Stimulated activated CD8-positive, alpha-beta memory T cell treated with anti-CD3 and anti-CD28 coated beads, Interleukin-4, amount 100 ng/mL, for 24 hours (primary cell): ENCODE results near the gene NTF4.

Experiments used
- DNase-seq: peaks from one replicate; pipeline ENCODE4 v3.0.0-alpha.2; 2020; ENCODE audit warnings: low read depth

Gene NTF4, protein sequence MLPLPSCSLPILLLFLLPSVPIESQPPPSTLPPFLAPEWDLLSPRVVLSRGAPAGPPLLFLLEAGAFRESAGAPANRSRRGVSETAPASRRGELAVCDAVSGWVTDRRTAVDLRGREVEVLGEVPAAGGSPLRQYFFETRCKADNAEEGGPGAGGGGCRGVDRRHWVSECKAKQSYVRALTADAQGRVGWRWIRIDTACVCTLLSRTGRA

DNA sequence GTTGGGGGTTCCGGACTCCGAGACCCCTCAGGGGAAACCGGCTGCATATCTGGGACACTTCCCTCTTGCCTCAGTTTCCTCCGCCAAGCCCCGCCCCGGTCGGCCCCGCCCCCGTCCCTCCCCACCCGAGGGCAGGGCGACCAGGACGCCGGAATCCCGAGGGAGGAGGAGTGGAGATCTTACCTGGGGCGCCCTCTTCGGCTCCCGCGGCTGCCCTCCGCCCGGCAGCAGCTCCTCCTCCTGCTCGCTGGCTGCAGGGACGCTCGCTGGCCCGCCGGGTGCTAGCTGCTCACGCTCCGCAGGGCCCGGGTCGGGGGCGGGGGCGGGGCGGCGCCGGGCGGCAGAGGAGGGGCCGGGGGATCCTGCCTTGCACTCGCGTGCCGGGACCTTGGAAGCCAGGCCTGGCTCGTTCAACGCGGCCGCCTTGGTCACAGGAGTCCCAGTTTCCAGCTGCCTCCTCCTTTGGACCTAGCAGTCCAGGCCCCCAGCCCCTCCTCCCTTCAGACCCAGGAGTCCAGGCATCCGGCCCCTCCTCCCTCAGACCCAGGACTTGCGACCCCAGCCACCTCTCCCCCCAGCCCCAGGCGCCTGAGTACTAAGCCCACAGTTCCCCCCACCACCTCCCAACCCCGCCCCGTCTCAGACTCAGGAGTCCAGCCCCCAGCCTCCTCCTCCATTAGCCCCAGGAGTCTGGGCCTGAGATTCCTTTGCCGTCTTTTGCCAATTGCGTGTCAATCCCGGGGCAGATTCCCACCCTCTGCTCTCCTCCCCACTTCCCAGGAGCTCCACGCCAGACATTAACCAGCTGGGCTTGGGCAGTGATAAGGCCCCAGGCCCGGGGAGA, at the start of gene NTF4:
NTF4 (minus strand) TSS at position 51 of the 844 bp plus-strand sequence. CDS start 2,821 bp downstream, outside the sequence.
- DNase-seq: no peak

DNA sequence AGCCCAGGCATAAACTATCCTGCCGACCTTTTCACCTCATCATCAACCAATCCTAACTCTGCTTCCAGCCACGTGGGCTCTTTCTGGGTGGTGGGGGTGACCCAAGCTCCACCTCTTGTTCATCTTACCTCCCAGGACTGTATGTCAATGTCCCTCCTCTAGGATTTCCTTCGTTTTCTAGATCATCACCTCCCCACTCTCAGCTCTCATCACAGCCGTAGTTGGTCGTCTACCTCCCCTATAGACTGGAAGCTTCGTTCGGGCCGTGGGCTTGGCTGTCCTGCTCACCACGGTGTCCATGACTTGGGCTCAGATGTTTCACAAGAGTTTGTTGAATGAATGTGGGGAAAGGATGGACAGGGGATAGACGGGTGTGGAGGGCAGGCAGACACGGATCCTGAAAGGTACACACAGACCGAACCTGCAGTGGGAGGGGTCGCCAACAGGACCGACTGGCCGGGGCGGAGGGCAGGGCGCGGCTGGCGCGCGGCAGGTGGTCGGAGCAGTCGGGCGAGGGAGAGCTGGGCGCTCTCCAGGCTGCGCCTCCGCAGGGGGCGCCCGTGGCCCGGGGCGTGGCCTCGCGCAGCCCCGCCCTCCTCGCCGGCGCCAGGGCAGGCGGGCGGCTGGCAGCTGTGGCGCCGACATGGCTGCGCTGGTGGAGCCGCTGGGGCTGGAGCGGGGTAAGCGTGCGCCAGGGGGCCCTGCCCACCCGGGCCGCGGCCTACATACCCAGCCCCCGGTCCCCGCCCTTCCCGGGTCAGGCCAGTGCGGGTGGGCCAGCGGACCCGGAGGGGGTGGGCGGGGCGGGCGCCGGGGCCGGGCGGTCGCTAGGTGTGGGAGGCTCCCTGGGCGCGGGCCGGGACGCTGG, 49.4 kb upstream of the NTF4 start, which contains the start of gene LIN7B:
LIN7B (plus strand) TSS at position 609 of the 868 bp plus-strand sequence; CDS start at position 644, 35 bp downstream.
- DNase-seq: peak; percentile 61

DNA sequence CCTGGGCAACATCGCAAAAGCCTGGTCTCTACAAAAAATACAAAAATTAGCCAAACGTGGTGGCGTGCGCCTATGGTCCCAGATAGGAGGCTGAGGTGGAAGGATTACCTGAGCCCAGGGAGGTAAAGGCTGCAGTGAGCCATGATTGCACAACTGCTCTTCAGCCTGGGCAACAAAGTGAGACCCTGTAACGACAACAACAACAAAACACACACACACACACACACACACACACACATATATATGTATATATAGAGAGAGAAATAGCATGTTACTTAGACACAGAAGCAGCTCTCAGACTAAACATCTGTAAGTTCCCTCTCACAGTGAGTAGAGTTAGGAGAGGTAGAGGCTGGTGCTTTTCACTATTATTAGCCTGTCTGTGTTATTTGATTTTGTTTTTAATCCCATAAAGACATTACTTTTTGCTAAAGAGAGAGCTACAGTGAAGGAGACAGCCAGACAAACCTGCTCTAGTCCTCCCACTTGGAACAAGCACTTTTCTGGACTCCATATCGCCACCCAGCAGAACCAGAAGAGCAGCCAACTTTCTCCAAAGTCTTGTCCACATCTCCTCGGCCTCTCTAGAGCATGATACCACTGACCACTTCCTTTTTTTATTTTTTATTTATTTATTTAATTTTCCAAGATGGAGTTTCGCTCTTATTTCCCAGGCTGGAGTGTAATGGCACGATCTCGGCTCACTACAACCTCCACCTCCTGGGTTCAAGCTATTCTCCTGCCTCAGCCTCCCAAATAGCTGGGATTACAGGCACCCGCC, 46.8 kb upstream of the NTF4 start:
- DNase-seq: no peak

DNA sequence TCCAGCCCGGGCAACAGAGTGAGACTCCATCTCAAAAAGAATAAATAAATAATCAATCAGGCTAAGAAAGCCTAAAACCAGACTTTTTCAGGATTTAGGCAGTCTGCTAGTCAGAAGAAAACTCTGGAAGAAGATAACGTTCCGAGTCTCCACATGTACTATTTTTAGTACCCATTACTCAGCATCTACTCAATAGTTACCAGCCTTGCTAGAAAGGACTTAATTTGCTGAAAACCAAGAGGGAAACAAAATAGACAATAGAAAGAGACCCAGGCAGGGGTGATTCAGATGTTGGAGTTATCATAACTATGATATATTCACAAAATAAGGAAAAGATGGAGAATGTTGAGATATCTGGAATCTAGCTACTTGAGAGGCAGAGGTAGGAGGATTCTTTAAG, 45.9 kb upstream of the NTF4 start:
- DNase-seq: no peak

DNA sequence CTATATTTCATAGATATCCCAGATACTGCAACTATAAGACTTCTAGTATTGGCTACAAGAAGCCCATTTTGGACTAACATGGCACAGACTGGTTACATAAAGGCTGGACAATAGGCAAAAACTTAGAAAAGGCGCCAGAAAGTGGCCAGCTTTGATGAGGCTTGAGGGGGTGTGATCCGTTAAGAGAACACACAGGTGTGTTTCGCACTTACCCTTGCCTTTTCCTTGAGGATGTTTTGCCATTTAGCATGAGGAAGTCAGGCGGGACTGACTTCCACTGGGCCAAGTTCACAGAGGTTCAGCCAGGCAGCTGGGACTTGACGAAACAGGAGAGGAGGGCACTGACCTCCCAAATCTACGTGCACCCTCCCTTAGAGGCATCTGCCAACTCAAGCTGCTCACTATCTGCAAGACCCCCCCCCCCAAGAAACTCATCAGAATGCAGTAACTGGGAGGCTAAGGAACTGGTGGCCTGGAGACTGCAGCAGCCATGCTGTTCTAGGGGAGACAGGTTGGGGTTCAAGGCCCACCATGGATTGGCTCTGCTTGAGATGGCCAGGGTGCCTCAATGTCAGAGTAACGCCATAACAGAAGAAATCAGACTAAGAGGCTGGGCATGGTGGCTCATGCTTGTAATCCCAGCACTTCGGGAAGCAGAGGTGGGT, 45.1 kb upstream of the NTF4 start:
- DNase-seq: no peak

DNA sequence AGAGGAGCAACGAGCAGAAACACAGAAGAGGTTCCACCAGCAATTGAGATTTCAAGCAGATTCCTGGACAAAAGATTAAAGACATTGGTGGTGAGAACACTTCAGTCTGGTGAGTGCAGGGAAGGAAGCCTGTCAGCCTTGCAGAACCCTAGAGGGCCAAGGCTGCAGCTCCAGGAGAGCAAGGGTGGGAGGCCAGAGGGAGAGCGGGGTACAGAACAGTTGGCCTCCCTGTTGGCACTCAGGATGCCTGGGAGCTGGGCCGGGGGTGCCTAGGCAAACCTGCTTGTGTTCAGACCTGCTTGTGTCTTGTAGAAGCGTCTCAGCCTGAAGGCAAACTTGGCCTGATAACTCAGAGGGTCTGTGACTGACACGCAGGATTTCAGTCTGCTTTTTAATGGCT, 44.4 kb upstream of the NTF4 start:
- DNase-seq: no peak

DNA sequence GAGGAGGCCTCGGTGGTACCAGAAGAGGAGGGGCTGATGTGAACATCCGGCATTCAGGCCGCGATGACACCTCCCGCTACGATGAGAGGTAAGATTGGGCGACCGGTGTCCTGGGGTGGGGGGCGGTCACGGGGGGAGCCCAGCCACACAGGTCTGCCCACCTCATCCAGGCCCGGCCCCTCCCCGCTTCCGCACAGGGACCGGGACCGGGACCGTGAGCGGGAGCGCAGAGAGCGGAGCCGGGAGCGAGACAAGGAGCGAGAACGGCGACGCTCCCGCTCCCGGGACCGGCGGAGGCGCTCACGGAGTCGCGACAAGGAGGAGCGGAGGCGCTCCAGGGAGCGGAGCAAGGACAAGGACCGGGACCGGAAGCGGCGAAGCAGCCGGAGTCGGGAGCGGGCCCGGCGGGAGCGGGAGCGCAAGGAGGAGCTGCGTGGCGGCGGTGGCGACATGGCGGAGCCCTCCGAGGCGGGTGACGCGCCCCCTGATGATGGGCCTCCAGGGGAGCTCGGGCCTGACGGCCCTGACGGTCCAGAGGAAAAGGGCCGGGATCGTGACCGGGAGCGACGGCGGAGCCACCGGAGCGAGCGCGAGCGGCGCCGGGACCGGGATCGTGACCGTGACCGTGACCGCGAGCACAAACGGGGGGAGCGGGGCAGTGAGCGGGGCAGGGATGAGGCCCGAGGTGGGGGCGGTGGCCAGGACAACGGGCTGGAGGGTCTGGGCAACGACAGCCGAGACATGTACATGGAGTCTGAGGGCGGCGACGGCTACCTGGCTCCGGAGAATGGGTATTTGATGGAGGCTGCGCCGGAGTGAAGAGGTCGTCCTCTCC, 43.2 kb upstream of the NTF4 start:
- no peak for DNase-seq

DNA sequence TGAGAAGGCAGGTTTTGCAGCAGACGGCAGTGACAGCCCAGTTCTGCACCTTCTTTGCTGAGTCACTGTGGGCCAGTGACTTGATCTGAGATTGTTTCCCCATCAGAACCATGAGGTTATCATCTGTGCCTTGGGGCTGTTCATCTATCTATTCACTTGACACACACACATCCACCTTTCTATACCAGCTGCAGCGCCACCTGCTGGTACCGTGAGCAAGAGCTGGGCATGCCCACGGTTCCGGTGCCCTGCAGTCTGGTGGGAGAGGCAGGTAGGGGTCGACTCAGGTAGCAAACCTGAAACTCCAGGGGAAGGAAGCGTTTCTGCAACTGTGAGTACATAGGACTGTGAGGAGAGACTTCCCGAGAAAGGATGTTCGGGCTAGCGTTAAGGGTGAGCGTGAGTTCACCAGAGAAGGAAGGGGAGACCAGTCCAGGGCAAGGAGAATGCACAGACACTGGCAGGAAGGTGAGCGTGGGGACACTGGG, 42.1 kb upstream of the NTF4 start:
- peak; percentile 44 for DNase-seq

DNA sequence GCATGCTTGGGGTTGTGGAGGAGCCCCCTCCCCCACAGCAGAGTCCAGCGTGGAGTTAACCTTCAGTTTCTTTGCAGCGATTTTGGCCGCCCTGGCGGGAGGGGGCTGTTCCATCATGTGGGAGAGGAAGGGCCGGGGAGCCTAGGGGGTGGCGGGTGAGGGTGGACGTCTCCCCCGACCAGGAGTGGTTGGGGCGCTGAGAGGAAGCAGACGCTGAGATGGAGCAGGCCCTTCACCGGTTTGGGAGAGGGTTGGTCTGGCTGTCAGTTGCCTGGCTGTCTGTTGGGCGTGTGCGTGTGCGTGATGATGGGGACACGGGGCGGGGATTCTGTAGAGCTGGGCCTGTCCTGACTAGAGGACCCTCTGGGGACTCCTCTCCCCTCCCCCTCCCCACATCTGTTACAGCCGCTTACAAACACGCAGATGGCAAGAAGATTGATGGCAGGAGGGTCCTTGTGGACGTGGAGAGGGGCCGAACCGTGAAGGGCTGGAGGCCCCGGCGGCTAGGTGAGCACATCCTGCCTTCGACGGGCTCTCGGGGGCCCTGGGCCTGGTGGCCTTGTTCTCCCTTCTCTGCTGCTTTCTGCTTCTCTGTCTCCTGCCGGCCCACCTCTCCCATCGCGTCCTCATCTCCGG, 39.7 kb upstream of the NTF4 start:
- DNase-seq: no peak

DNA sequence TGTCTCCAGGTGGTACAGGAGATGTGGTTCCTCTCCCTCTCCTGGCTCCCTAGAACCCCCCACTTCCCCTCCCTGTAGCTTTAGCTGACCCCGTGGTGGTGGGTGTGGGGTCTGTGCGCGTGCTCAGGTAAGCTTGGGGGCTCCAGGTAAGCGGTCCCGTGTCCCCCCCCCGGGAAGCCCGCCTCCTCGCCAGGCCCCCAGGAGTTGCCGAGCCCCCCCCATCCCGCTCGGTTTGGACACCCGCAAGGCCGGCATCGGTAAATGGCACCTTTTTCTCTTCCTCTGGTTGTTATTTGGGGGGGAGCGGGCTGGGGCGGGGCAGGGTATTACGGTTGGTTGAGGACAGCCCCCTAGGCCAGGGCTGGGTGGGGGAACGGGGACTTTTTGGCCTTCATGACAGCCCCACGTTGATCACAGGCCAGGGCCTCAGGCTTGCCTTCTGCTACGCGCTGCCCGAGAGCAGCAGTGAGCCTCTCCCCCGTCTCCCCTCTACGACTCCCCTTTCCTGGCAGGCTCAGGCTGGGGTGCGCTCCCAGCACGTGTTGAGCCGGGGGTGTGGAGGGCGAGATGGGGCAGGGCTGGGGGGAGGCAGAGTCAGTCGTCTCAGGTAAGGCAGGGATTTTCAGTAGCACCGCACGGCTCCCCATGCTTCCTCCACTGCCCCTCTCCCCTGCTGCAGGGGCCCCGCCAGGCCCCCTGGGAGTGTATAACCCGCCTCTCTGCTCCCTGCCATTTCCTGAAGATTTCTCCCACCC, 38.9 kb upstream of the NTF4 start:
- DNase-seq: no peak

DNA sequence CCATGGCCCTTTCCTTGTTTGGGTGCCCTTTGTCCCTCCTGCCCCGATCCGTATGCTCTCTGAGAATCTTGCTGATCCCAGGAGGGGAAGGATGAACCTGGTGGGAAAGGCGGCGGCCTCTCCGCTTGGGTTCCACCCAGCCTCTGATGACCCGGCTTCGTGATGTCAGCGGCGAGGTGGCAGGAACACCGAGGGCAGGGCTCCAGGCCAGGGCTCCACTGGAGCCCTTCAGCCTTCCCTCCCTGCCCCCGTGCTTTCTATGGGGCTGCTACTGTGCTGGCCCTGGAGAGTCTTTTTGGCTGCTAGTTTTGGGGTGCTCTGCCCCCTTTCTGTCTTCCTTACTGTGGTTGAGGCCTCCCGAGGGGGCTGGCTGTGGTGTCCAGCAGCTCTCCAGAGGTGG, 37.7 kb upstream of the NTF4 start:
- no peak for DNase-seq

DNA sequence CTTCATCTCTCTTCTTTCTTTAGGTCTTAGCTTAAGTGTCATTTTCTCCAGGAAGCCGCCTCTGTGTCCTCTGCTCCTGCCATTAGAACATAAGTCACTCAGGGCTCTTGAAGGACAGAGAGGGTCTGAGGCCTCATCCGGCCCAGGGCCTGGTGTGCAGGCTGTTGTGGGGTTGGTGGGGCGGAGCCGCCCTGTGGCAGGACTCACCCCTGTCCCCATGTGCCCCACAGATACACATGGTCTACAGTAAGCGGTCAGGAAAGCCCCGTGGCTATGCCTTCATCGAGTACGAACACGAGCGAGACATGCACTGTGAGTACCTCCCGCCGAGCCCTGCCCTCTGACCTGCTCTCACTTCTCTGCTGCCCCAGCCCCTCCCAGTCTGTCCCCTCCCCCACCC, 36.5 kb upstream of the NTF4 start:
- no peak for DNase-seq

DNA sequence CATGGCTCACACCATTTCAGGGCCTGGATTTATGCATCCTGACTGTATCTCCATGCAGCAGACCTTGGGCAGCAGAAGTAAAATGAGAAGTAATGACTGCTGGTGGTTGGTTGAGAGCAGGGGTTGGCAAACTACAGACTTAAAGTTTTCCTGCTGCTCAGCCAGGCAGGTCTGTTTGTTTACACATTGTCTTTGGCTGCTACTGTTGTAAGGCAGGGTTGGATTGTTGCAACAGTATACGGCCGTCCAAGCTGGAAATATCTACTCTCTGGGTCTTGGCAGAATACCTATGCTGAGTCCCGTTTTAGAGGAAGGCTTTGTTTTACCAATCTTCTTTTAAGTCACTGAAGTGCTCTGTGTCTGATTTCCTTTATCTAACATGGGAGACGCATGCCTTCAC, 34.2 kb upstream of the NTF4 start:
- no peak for DNase-seq

DNA sequence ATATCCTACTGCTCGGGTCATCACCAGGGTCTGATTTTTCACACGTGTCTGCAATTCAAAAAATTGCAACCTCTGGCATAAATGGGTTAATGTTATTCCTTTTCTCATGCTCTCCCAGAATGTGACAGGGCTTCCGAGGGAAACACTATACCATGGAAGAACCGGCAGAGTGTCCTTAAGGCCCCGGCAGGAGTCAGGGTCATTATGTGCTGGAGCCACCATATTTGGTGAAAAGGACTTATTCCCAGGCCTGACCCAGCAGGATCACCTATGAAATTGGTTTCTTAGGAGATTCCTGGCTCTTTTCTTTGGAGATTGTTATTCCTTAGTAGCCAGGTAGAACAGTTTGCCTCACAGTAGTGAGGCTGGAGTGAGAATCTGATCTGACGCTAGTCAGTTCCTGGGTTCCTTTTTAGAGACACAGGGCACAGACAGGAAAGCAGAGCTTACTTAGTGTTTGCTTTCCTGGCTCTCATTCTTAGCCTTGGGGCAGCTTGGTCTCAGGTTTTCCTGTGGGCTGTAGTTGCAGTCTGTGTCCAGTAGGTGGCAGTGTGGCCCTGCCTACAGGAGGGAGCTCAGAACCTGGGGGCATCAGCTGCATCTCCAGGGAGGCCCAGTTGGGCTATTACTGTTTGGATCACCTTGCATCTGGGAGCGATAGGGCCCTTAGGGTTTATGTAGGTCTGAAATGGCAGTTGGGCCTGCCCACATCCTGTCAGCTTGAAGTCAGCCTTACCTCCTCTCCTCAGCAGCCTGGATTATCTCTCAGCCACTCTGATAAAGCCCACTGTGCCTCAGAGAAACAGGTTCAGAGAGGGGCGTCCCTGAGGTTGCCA, 33.1 kb upstream of the NTF4 start:
- DNase-seq: peak; percentile 49

DNA sequence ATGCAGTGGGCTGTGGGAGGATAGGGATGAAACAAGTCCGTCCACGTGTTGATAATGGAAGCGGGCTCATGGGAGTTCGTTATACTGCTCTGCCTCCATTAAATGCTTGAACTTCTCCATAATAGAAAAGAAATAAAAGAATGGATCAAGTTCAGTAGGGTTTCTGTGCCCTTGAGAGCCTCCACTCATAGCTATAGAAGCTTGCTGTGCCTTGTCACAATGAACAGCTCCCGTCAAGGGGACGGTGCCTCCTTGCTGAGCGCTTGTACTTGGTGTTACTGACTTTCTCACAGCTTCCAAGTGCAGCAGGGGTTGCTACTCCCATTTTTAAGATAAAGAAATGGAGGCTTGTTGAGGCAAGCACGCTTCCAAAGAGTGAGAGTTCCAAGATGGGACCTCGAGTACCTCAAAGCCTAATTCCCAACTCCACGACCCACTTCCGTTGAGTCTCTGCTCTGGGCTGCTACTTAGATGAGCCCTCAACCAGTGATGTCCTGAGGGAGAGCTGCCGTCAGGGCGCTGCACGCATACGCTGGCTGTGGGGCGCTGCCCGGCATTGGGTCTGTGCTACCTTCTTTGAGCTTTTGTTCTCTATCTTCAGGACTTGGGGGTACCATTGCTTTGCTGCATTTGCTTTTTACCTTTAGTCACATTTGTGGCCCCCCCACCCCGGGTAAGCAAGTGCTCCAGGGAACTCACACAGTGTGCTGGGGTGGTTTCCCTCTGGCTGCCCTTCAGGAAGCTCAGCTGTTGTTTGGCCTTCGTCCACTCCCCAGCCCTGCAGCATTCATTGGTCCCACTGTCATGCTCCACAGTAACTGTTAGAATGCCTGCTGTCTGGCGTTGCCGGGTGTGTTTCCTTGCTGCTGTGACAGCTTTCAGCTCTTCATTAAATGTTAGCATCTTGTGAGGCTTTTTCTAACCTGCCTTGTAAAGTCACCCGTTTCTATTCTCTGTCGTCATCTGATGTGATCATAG, 30.2 kb upstream of the NTF4 start:
- no peak for DNase-seq

DNA sequence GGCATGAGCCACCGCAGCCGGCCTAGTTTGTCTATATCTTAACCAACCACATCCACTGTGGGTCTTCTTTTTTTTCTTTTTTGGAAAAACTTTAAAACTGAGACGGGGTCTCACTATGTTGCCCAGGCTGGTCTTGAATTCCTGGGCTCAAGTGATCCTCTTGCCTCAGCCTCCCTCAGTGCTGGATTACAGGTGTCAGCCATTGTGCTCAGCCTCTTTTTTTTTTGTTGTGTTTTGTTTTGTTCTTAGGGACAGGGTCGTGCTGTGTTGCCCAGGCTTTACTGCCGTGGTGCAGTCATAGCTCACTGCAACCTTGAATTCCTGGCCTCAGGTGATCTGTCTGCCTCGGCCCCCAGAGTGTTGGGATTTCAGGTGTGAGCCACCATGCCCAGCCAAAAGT, 28.1 kb upstream of the NTF4 start:
- DNase-seq: no peak
